ENCODE measurements around the gene OPCML. TPM values are rescaled to one million over a fixed set of nuclear protein-coding genes. Genes with fewer than 3 reads are reported as not detected.

OPCML gene
- total and polyA plus RNA-seq, 2 experiments from 2014 or later, result 1.2 to 4.4 TPM

DNA sequence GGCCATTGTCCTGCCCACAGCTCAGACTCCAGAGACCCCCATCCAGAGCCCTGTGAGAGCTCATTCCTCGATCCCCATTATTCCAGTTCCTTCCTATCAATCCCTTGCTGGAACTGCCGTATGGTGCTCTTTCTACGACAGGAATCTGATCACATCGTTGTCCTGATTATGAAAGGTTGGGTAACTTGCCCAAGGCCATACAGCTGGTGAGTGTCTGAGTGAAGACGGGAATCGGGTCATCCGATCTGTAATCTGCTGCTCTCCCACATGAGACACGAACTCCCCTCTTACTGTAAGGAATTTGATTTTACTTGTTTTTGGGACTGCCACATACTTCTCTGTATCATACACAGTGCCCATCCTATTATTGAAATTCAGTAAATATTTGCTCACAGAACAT lies 149.1 kb downstream of the OPCML start:
- H3K27me3 Mint-ChIP-seq (ENCODE audit: insufficient read depth, low read depth, poor library complexity), result no peaks in the 10 kb centered on the region
- no peaks in the 10 kb centered on the region for H3K9me3 Mint-ChIP-seq
- TF ChIP-seq POLR2AphosphoS5 (IDR thresholded peaks at IDR 0.05; ENCODE audit: low read depth), result no peak
- no peak for TF ChIP-seq CTCF (conservative IDR thresholded peaks at IDR 0.05; ENCODE audit: low read depth in 2 of 2)
- TF ChIP-seq JUNB (IDR thresholded peaks at IDR 0.05; ENCODE audit: unreplicated experiment), result no peak
- no peak for TF ChIP-seq EZH2 (IDR thresholded peaks at IDR 0.05; ENCODE audit: low read depth, unreplicated experiment)
- no peaks in the 10 kb centered on the region for H3K36me3 ChIP-seq (ENCODE audit: insufficient read depth)
- H4K20me1 ChIP-seq (replicated peaks; ENCODE audit: insufficient read depth), result no peaks in the 10 kb centered on the region
- no peak overlapping the region for H3K27ac Mint-ChIP-seq
- H3K4me1 Mint-ChIP-seq, result peaks cover 17% of the 10 kb centered on the region
- no peak overlapping the region for H3K27ac ChIP-seq (ENCODE audit: low read depth)
- H3K36me3 Mint-ChIP-seq (ENCODE audit: low read depth), result no peaks in the 10 kb centered on the region
- H3F3A ChIP-seq (replicated peaks; ENCODE audit: low read depth), result no peaks in the 10 kb centered on the region
- no peak overlapping the region for H3K4me3 Mint-ChIP-seq
- no peaks in the 10 kb centered on the region for H3K27me3 ChIP-seq (ENCODE audit: insufficient read depth)
- no peaks in the 10 kb centered on the region for H3K79me2 ChIP-seq (replicated peaks; ENCODE audit: insufficient read depth)
- ATAC-seq (no peak), DNase-seq (ENCODE audit: low spot score) (no peak)
- H3K9me2 ChIP-seq (ENCODE audit: insufficient read depth), result no peaks in the 10 kb centered on the region
- no peak overlapping the region for H2AFZ ChIP-seq
- no peak overlapping the region for H3K4me3 ChIP-seq
- no peak overlapping the region for H3K4me2 ChIP-seq
- H3K4me1 ChIP-seq (ENCODE audit: insufficient read depth), result peaks cover 17% of the 10 kb centered on the region

DNA sequence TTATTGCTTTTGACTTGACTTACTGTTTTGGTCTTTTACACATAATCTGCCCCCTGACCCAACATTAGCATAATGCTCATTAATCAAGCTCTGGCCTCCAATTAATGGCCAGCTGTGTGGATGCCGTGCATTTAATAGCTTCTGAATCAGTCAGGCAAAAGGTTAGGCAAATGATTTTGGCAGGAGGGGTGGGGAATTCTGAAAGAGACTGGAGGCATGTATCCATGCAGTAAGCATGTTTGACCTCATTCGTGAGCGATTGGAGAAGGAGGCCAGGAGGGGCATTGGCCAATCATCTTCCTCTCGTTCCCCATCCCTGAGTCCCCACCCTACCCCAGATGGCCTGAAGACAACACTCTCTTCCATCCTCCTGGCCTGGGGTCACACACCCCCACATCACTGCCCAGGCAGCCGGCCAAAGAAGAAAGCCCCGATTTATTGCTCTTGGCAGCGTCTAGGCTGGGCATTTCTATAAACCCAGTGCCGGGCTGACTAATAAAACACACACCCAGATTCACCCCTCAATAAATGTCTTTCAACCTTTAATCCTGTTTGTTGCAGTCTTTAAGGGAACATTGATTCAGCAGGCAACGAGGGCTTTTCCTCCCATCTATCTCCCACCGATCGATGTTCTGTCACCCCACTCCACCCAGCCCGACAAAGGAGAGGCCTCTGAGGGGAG lies 150.0 kb downstream of the OPCML start:
- no peaks in the 10 kb centered on the region for H3K9me3 Mint-ChIP-seq
- no peak overlapping the region for H3K4me3 Mint-ChIP-seq
- no peak for ATAC-seq
- Histone ChIP-seq H3K79me2 (replicated peaks; ENCODE audit: insufficient read depth) (no peaks in the 10 kb centered on the region), H3K4me3 (no peak overlapping the region), H3K4me2 (no peak overlapping the region), H3K4me1 (ENCODE audit: insufficient read depth) (peaks cover 17% of the 10 kb centered on the region), H2AFZ (no peak overlapping the region), H3K9me2 (ENCODE audit: insufficient read depth) (no peaks in the 10 kb centered on the region), H3K27ac (ENCODE audit: low read depth) (no peak overlapping the region), H4K20me1 (replicated peaks; ENCODE audit: insufficient read depth) (no peaks in the 10 kb centered on the region), H3K27me3 (ENCODE audit: insufficient read depth) (no peaks in the 10 kb centered on the region), H3F3A (replicated peaks; ENCODE audit: low read depth) (no peaks in the 10 kb centered on the region), H3K36me3 (ENCODE audit: insufficient read depth) (no peaks in the 10 kb centered on the region)
- no peaks in the 10 kb centered on the region for H3K27me3 Mint-ChIP-seq (ENCODE audit: insufficient read depth, low read depth, poor library complexity)
- DNase-seq (ENCODE audit: low spot score), result no peak
- H3K4me1 Mint-ChIP-seq, result peaks cover 19% of the 10 kb centered on the region
- H3K27ac Mint-ChIP-seq, result no peak overlapping the region
- H3K36me3 Mint-ChIP-seq (ENCODE audit: low read depth), result no peaks in the 10 kb centered on the region
- TF ChIP-seq NANOG (IDR thresholded peaks at IDR 0.05; ENCODE audit: borderline replicate concordance), result no peak
- no peak for TF ChIP-seq STAT1 (IDR thresholded peaks at IDR 0.05; ENCODE audit: unreplicated experiment)
- no peak for TF ChIP-seq REST (IDR thresholded peaks at IDR 0.05; ENCODE audit: unreplicated experiment)
- TF ChIP-seq ZNF114 (CRISPR knock-in tag; IDR thresholded peaks at IDR 0.05), result no peak
- no peak for TF ChIP-seq CREB1 (CRISPR knock-in tag; IDR thresholded peaks at IDR 0.05; ENCODE audit: low read depth)
- TF ChIP-seq ZNF462 (CRISPR knock-in tag; IDR thresholded peaks at IDR 0.05), result no peak

Data from GM23338 (cell line).